BJ (cell line): ENCODE results near the gene KLC1. TPM values are rescaled to one million over a fixed set of nuclear protein-coding genes. Genes with fewer than 3 reads are reported as not detected.

ENCODE experiments used
- CTCF ChIA-PET: fragments of 350-600 bp; formaldehyde crosslinking; extraction: SDS; loops from one replicate; lab custom pipeline; 2021; ENCODE audit warnings: antibody characterized with exemption, inconsistent platforms; lab: Yijun Ruan, JAX
- POLR2A ChIA-PET: fragments of 300-600 bp; sonication (Branson Sonifier 250); formaldehyde crosslinking; extraction: SDS; loops from one replicate; lab custom pipeline; 2021; ENCODE audit warnings: antibody characterized with exemption; lab: Charles Lee
- DNase-seq: peaks from one replicate; pipeline ENCODE4 v3.0.0-alpha.2; 2011; ENCODE audit warnings: low read depth
- H3K27me3 ChIP-seq: 2 replicates; pipeline ENCODE4 v1.6.0; 2011; ENCODE audit warnings: low read length; ENCODE audit not compliant: control insufficient read depth, insufficient read depth
- H3K36me3 ChIP-seq: 2 replicates; pipeline ENCODE4 v1.5.1; 2011; ENCODE audit warnings: low read length; ENCODE audit not compliant: control insufficient read depth, insufficient read depth
- H3K4me3 ChIP-seq: 2 replicates; pipeline ENCODE4 v1.5.1; 2011; ENCODE audit warnings: low read depth, mild to moderate bottlenecking, control low read depth, low read length
- polyA plus RNA-seq: library from polyadenylated mRNA; depleted of rRNA; stranded (reverse); fragments of >200 nt; gene quantifications from 2 replicates; pipeline ENCODE4 v1.2.3, GENCODE V29; 2011
- TF ChIP-seq, protein P1 (sequence below): IDR thresholded peaks from 2 replicates; pipeline ENCODE4 v1.5.1; 2011; ENCODE audit warnings: low read depth, mild to moderate bottlenecking, control low read depth, inconsistent platforms, low read length, moderate library complexity; ENCODE audit not compliant: insufficient read depth

KLC1 gene
- polyA plus RNA-seq, 1 experiment, result 112 TPM

DNA sequence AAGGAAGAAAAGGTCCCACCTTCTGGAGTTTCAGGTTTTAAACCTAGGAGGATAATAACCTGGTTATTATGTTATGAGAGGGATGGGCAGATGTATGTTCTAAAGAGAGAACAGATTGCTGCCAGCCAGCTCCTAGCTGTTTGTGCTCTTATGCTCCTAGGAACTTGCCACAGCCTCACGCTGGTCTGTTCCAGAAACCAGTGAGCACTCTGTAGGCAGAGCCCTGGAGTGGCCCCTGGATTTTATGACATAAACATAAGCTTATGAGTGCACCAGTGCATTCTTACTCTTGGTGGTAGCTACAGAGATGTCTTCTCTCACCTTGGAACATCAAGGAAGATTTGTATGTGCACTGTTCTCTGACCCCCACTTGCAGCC is 27.7 kb downstream of the KLC1 start:
- TF ChIP-seq, protein P1, sequence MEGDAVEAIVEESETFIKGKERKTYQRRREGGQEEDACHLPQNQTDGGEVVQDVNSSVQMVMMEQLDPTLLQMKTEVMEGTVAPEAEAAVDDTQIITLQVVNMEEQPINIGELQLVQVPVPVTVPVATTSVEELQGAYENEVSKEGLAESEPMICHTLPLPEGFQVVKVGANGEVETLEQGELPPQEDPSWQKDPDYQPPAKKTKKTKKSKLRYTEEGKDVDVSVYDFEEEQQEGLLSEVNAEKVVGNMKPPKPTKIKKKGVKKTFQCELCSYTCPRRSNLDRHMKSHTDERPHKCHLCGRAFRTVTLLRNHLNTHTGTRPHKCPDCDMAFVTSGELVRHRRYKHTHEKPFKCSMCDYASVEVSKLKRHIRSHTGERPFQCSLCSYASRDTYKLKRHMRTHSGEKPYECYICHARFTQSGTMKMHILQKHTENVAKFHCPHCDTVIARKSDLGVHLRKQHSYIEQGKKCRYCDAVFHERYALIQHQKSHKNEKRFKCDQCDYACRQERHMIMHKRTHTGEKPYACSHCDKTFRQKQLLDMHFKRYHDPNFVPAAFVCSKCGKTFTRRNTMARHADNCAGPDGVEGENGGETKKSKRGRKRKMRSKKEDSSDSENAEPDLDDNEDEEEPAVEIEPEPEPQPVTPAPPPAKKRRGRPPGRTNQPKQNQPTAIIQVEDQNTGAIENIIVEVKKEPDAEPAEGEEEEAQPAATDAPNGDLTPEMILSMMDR, result no peak
- Histone ChIP-seq H3K27me3 (no peaks in the 10 kb centered on the region), H3K36me3 (peaks cover 11% of the 10 kb centered on the region), H3K4me3 (no peak overlapping the region)
- POLR2A ChIA-PET, result interaction anchor here (0.6 kb wide), 1 partner anchor 11 kb away, joined by 6 read pairs; no protein-coding TSS in a partner anchor
- no peak for DNase-seq
- CTCF ChIA-PET, result no interaction called here

DNA sequence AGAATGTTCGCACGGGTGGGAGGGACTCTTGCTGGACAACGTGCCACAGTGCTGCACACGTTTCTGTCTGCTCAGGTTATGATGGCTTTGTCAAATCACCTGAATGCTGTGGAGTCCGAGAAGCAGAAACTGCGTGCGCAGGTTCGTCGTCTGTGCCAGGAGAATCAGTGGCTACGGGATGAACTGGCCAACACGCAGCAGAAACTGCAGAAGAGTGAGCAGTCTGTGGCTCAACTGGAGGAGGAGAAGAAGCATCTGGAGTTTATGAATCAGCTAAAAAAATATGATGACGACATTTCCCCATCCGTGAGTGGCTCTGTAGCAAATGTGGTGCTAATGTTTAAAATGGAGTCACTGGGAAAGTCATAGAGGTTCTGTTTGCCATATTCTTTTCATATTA is 28.5 kb downstream of the KLC1 start:
- Histone ChIP-seq H3K27me3 (no peaks in the 10 kb centered on the region), H3K36me3 (peaks cover 15% of the 10 kb centered on the region), H3K4me3 (no peak overlapping the region)
- POLR2A ChIA-PET, result interaction anchor here (0.5 to 0.6 kb wide), 2 partner anchors 9 to 12 kb away, joined by 6 read pairs; no protein-coding TSS in a partner anchor
- CTCF ChIA-PET, result interaction anchor here (0.7 to 0.8 kb wide), 2 partner anchors 8 to 12 kb away, joined by 3 read pairs; no protein-coding TSS in a partner anchor
- no peak for DNase-seq
- TF ChIP-seq, protein P1, result no peak

DNA sequence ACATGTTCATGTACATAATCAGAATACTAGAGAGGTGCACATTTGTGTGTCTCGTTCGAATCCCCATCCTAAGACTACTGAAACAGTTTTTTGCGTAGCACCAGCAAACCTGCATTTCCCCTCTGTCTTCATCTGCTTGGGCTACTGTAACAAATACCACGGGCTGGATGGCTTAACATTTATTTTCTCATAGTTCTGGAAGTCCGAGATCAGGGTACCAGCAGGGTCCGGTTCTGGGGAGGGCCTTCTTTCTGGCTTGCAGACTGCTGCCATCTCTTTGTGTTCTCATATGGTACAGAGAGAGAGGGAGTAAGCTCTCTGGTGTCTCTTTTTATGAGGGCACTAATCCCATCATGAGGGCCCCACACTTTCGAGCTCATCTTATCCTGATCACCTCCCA is 30.6 kb downstream of the KLC1 start:
- ChIA-PET POLR2A (no interaction called here), CTCF (no interaction called here)

DNA sequence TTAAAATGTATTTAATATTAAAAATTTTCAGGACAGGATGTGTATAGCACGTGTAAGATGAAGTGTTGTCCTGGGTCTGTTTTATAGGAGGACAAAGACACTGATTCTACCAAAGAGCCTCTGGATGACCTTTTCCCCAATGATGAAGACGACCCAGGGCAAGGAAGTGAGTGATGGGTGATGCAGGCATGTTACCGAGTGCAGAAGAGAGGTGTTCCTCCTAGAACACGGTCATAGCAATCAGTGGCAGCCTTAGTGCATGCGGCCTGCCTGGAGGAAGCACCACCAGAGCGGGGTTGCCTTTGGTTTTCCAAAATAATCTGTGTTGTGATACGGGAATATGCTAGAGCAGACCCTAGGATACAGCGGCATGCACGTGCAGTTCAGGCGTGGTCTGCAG is 33.0 kb downstream of the KLC1 start:
- ChIA-PET POLR2A (no interaction called here), CTCF (interaction anchor here (1.7 kb wide), 1 partner anchor 22 kb away, joined by 4 read pairs; no protein-coding TSS in a partner anchor)
- TF ChIP-seq, protein P1, result no peak
- no peak for DNase-seq
- Histone ChIP-seq H3K36me3 (peaks cover 13% of the 10 kb centered on the region), H3K4me3 (no peak overlapping the region), H3K27me3 (no peaks in the 10 kb centered on the region)

More for the DNA sequence above, 30.6 kb downstream of the KLC1 start:
- Histone ChIP-seq H3K4me3 (no peak overlapping the region), H3K36me3 (peaks cover 15% of the 10 kb centered on the region), H3K27me3 (no peaks in the 10 kb centered on the region)
- TF ChIP-seq, protein P1, result no peak
- no peak for DNase-seq

DNA sequence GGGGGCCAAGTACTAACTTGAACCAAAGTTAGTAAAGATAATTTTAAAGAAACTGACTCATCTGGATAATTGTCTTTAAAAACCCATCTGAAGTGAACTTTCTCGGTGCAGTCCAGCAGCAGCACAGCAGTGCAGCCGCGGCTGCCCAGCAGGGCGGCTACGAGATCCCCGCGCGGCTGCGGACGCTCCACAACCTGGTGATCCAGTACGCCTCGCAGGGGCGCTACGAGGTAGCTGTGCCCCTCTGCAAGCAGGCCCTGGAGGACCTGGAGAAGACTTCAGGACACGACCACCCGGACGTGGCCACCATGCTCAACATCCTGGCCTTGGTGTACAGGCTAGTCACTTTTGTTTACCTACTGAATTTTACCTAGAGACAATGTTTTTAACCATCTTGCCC is 33.6 kb downstream of the KLC1 start:
- CTCF ChIA-PET, result no interaction called here
- POLR2A ChIA-PET, result no interaction called here
- H3K36me3 ChIP-seq, result peaks cover 14% of the 10 kb centered on the region

More for the DNA sequence above, 33.6 kb downstream of the KLC1 start:
- no peak for DNase-seq
- Histone ChIP-seq H3K27me3 (no peaks in the 10 kb centered on the region), H3K4me3 (no peak overlapping the region)
- TF ChIP-seq, protein P1, result no peak
